Astrocyte (in vitro differentiated cells and primary cell): ENCODE measurements around the gene ENOSF1. TPM values are rescaled to one million over a fixed set of nuclear protein-coding genes. Genes with fewer than 3 reads are reported as not detected.
"Not testable (repeated sequence)": the region's sequence is repeated elsewhere in the genome, so short reads cannot be mapped to it uniquely, and the experiment has no call there.

Experiments
- DNase-seq: peaks from one replicate; pipeline ENCODE4 v3.0.0-alpha.2; 2010; ENCODE audit warnings: low read depth
- FAIRE-seq: peaks from 2 replicates; lab custom pipeline; 2011; peaks lifted over from hg19 to GRCh38; lab: Jason Lieb, UNC
- H2AFZ ChIP-seq: 2 replicates; pipeline ENCODE4 v1.6.0; 2012; ENCODE audit warnings: low read depth, low read length, inconsistent platforms
- H3K27ac ChIP-seq: 2 replicates; pipeline ENCODE4 v1.5.1; 2011; ENCODE audit warnings: low read depth, low read length, inconsistent platforms
- H3K27me3 ChIP-seq: 2 replicates; pipeline ENCODE4 v1.6.0; 2011; ENCODE audit warnings: low read length, inconsistent platforms; ENCODE audit not compliant: insufficient read depth
- H3K36me3 ChIP-seq: 2 replicates; pipeline ENCODE4 v1.5.1; 2011; ENCODE audit warnings: low read length, inconsistent platforms; ENCODE audit not compliant: insufficient read depth
- H3K4me1 ChIP-seq: 2 replicates; pipeline ENCODE4 v1.5.1; 2011; ENCODE audit warnings: low read length, inconsistent platforms; ENCODE audit not compliant: insufficient read depth
- H3K4me2 ChIP-seq: 2 replicates; pipeline ENCODE4 v1.6.0; 2012; ENCODE audit warnings: low read length, inconsistent platforms
- H3K4me3 ChIP-seq: 2 replicates; pipeline ENCODE4 v1.5.1; 2011; ENCODE audit warnings: low read depth, mild to moderate bottlenecking, low read length, inconsistent platforms; ENCODE audit not compliant: insufficient read depth
- H3K79me2 ChIP-seq: 2 replicates; pipeline ENCODE4 v1.6.0; 2012; ENCODE audit warnings: mild to moderate bottlenecking, low read length, inconsistent platforms; ENCODE audit not compliant: insufficient read depth
- H3K9ac ChIP-seq: 2 replicates; pipeline ENCODE4 v1.6.0; 2012; ENCODE audit warnings: mild to moderate bottlenecking, low read length, inconsistent platforms
- H3K9me3 ChIP-seq: 2 replicates; pipeline ENCODE4 v1.5.1; 2012; ENCODE audit warnings: low read depth, mild to moderate bottlenecking, low read length, inconsistent platforms; ENCODE audit not compliant: insufficient read depth
- H4K20me1 ChIP-seq: 2 replicates; pipeline ENCODE4 v1.6.0; 2012; ENCODE audit warnings: low read length, inconsistent platforms; ENCODE audit not compliant: insufficient read depth
- H3K27ac Mint-ChIP-seq: one replicate; pipeline ENCODE4 v1.8.0; 2021; ENCODE audit warnings: mild to moderate bottlenecking, mixed read lengths; ENCODE audit not compliant: unreplicated experiment
- H3K27me3 Mint-ChIP-seq: one replicate; pipeline ENCODE4 v1.8.0; 2021; ENCODE audit warnings: low read depth, mixed read lengths; ENCODE audit not compliant: unreplicated experiment
- H3K36me3 Mint-ChIP-seq: one replicate; pipeline ENCODE4 v1.8.0; 2021; ENCODE audit warnings: low read depth, mixed read lengths; ENCODE audit not compliant: unreplicated experiment
- H3K4me1 Mint-ChIP-seq: one replicate; pipeline ENCODE4 v1.8.0; 2021; ENCODE audit warnings: low read depth, mixed read lengths; ENCODE audit not compliant: unreplicated experiment
- H3K4me3 Mint-ChIP-seq: one replicate; pipeline ENCODE4 v1.8.0; 2021; ENCODE audit warnings: mild to moderate bottlenecking, moderate library complexity, mixed read lengths; ENCODE audit not compliant: unreplicated experiment
- H3K9me3 Mint-ChIP-seq: one replicate; pipeline ENCODE4 v1.8.0; 2021; ENCODE audit warnings: mild to moderate bottlenecking, mixed read lengths; ENCODE audit not compliant: unreplicated experiment
- CTCF ChIP-seq: IDR thresholded peaks from 2 replicates; pipeline ENCODE4 v1.5.1; 2011; ENCODE audit warnings: low read depth, mild to moderate bottlenecking, inconsistent platforms, low read length, moderate library complexity; ENCODE audit not compliant: insufficient read depth
- EZH2 ChIP-seq: IDR thresholded peaks from 2 replicates; pipeline ENCODE4 v1.6.1; 2012; ENCODE audit warnings: mild to moderate bottlenecking, low read length, inconsistent platforms; ENCODE audit not compliant: insufficient read depth
- total RNA-seq: library from RNA; stranded (reverse); gene quantifications from 2 replicates; pipeline ENCODE4 v1.2.1, GENCODE V29; 2021

ENOSF1 gene
- total RNA-seq, 1 donor from 2014 or later, result 14.4 TPM

GRCh38 chr18:683531-683930, 28.9 kb downstream of the ENOSF1 start:
- TF ChIP-seq EZH2 (no peak), CTCF (no peak)
- Histone ChIP-seq H3K36me3 (peaks cover 7% of the 10 kb centered on the region), H3K79me2 (no peaks in the 10 kb centered on the region), H3K4me2 (no peak overlapping the region), H3K4me3 (no peak overlapping the region), H2AFZ (no peak overlapping the region), H3K9ac (no peak overlapping the region), H3K27me3 (no peaks in the 10 kb centered on the region), H3K4me1 (peaks cover 6% of the 10 kb centered on the region), H4K20me1 (peaks cover 4% of the 10 kb centered on the region), H3K27ac (no peak overlapping the region), H3K9me3 (no peaks in the 10 kb centered on the region)
- Mint-ChIP-seq H3K4me1 (peaks cover 13% of the 10 kb centered on the region), H3K27ac (no peak overlapping the region), H3K27me3 (no peaks in the 10 kb centered on the region), H3K4me3 (no peak overlapping the region), H3K36me3 (peaks cover 5% of the 10 kb centered on the region), H3K9me3 (no peaks in the 10 kb centered on the region)
- no peak for FAIRE-seq
- no peak for DNase-seq

GRCh38 chr18:682833-683232, 29.6 kb downstream of the ENOSF1 start:
- TF ChIP-seq CTCF (no peak), EZH2 (no peak)
- H3K27ac ChIP-seq, result no peak overlapping the region

GRCh38 chr18:682416-682815, 30.0 kb downstream of the ENOSF1 start:
- H3K9me3 Mint-ChIP-seq, H3K27me3 Mint-ChIP-seq, H3K27ac Mint-ChIP-seq, H3K4me3 Mint-ChIP-seq, H3K36me3 Mint-ChIP-seq, H3K27me3 ChIP-seq, H3K9me3 ChIP-seq, H3K27ac ChIP-seq, H3K4me1 ChIP-seq, H3K36me3 ChIP-seq, H3K4me3 ChIP-seq, H4K20me1 ChIP-seq, H2AFZ ChIP-seq, H3K79me2 ChIP-seq, H3K4me2 ChIP-seq, FAIRE-seq, H3K9ac ChIP-seq, DNase-seq: not testable (repeated sequence)
- H3K4me1 Mint-ChIP-seq, result peaks cover 11% of the 10 kb centered on the region

More at GRCh38 chr18:682833-683232, 29.6 kb downstream of the ENOSF1 start:
- Mint-ChIP-seq H3K9me3 (no peaks in the 10 kb centered on the region), H3K4me1 (peaks cover 13% of the 10 kb centered on the region), H3K4me3 (no peak overlapping the region), H3K27ac (no peak overlapping the region), H3K27me3 (no peaks in the 10 kb centered on the region), H3K36me3 (peaks cover 5% of the 10 kb centered on the region)
- Histone ChIP-seq H3K4me2 (no peak overlapping the region), H3K4me1 (peaks cover 6% of the 10 kb centered on the region), H3K4me3 (no peak overlapping the region), H3K9me3 (no peaks in the 10 kb centered on the region), H2AFZ (no peak overlapping the region), H3K9ac (no peak overlapping the region), H3K36me3 (peaks cover 7% of the 10 kb centered on the region), H3K27me3 (no peaks in the 10 kb centered on the region), H4K20me1 (peaks cover 4% of the 10 kb centered on the region), H3K79me2 (no peaks in the 10 kb centered on the region)
- DNase-seq (no peak), FAIRE-seq (no peak)
